T1000 (cell line): ENCODE results near the gene PTPRN2.

Experiments used
- DNase-seq: peaks from one replicate; lab custom pipeline; 2025; ENCODE audit warnings: mixed read lengths; lab: John Stamatoyannopoulos, UW

Gene PTPRN2

DNA sequence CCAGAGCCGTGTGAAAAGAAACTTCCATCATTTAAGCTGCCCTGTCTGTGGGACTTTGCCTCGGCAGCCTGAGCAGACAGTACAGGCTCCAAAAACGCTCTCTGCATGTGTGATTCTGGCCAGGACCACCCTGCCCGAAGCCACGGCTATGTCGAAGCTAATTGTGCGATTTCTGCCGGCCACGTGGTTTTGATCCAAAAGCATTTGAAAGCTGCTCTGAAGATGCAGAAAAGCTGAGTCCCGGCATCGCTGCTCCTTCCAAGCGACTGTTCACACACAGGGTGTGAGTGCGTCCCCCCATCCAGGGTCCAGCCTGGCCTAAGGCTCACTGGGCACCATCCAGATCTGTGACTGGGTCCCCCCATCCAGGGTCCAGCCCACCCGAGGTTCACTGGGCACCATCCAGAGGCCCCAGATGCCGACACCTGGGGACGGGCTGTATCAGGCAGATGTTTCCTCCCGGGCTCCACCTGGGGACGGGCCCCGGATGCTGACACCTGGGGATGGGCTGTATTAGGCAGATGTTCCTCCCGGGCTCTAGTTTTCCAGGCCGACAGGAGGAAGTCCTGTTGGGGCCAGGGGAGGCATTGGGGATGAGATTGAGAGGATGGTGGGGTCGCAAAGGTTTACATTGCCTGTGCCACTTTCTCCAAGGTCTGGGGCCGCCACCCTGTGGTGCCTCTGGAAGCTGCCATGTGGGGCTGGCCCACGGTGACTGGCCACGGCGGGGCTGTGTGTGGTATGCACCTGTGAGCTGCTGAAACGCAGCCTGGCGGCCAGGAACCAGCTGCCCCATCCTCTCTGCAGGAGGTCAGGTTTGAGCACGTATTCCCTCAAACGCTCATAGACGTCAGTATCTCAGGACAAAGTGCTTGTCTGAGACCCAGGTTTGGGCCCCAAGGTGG lies 723.5 kb downstream of the PTPRN2 start:
- DNase-seq, result no peak

DNA sequence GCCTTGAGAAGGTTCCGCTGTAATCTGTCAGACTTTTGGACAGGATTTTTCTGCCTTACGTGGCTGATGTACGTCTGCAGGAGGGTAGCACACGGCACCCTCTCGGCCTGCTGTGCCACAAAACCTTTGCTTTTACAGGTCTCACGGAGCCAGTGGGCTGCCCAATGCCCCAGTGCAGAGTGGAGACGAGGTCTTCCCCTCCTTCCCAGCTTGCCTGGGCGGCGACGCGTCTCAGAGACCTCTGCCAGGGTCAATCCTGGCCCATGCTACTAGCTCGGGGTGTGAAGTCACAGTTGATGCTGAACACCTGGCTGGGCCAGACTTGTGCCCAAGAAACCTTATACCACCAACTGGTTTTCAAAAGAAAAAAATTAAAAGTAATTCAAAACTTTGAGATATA lies 724.4 kb downstream of the PTPRN2 start:
- no peak for DNase-seq

GRCh38 chr7:157862731-157863130 lies 724.9 kb downstream of the PTPRN2 start:
- no peak for DNase-seq

- DNase-seq, result no peak
Observed at GRCh38 chr7:157861551-157861950, 726.1 kb downstream of the PTPRN2 start.

- no peak for DNase-seq
Observed at GRCh38 chr7:157861031-157861491, 726.6 kb downstream of the PTPRN2 start.

DNA sequence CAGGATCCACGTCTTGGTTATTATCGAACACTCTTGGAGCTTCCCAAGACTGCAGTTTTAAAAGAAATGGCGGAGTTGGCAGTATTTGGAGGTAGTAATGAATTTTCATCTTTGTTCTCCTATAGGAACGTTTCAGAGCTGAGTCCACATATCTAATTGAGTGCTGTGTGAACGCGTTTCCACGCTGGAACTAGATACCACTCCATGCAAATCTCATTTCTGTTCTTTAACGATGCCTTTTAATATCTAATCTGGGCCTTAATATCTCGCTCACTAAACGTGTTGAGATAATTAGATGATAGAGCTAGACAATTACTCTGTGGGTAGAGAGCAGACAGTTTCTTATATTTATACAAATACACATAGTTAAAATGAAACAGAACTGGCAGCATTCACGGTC lies 727.2 kb downstream of the PTPRN2 start:
- DNase-seq, result no peak

DNA sequence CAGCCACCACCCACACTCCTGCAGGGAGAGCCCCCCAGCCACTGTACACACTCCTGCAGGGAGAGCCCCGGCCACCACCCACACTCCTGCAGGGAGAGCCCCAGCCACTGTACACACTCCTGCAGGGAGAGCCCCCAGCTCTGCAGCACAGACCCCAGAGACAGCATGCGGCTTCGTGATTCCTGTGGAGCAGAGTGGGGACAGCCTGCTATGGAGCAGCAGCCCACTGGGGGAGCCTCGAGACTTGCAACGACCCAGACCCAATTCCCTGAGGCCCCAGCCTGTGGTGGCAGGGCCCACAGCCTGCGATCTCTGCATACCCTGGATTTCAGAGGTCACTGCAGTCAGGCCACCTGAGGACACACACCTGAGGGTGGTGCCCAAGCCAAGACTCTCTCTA lies 727.7 kb downstream of the PTPRN2 start:
- DNase-seq, result no peak

- no peak for DNase-seq
Observed at GRCh38 chr7:157857578-157858075, 730.0 kb downstream of the PTPRN2 start.

GRCh38 chr7:157856873-157857577 lies 730.6 kb downstream of the PTPRN2 start:
- DNase-seq, result no peak

DNA sequence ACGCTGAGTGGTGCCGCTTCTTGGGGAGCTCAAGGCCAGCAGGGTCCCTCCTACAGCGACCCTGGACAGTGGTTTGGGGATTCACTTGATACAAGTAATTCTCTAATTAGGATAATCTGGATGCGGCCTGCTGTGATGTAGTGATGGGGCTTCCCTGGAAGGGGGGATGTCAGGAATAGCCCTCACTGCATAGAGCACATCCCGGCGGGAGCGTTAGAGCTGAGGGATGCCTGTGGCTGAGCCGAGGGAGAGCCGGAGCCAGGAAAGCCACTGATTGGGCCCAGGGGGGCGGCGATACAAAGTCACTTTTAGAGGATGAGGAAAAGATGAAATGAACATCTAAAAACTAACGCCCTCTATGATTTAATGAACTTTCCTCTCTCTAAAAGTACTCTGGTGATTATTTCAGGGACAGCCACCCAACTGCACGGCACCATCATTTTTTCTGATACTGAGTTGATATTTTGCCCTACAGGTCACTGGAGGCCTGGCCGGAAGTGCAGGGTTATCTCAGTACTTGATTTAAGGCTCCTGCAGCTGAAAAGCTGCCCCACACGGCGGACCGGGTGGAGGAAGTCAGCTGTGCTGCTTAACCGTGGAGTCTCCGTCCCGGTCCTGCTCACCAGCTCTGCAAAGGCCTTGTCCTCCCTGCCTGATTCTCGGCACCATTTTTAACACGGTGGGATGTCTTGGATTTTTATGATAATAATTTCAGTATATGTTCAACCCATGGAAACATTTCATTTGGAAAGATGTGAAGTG lies 732.0 kb downstream of the PTPRN2 start:
- no peak for DNase-seq

DNA sequence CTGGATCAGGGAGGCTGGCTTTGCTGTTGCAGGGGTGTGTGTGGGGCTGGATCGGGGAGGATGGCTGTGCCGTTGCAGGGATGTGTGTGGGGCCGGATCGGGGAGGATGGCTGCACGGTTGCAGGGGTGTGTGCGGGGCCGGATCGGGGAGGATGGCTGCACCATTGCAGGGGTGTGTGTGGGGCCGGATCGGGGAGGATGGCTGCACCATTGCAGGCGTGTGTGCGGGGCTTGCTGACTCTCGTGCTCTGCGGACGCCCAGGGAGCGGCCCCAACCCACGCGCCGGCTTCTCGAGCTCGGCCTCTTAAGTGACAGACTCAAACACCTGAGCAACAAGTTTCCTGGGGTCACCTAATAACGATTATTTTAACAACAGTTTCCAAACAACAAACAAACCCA lies 732.6 kb downstream of the PTPRN2 start:
- no peak for DNase-seq

DNA sequence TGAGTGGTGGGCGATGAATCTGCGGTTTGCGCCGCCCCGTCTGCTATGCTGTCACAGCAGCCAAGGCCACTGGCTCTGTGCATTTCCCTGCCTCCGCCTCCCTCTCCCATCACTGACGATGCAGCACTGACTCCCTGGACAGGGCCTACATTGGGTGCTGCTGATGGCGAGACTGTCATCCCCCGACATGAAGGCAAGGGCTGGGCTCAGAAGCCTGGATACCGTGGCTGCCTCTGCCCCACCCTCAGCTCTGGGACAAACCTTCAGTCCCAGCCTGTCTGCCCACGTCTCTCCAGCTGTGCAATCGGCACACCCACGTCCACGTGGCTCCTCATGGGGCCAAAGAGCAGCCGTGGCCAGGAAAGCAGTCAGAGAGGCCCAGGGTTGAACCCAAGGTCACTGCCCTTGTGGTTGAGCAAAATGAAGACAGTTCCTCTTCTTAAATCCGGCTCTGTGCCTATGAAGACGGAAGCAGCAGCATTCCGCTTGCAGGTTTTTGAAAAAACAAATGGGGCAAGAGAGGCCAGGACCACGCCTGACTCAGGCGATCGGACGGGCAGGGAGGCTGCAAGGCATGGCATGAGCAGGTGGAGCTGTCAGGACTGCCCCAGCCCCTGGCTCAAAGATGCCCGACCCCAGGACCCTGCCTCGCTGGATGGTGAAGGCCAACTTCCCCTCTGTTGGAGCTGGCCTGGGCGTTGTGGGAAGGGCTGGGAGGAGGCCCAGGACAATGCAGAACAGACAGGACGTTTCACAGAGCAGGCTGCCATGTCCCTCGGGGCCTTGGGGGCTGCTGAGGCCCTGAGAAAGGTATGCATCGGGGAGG lies 733.3 kb downstream of the PTPRN2 start:
- no peak for DNase-seq

DNA sequence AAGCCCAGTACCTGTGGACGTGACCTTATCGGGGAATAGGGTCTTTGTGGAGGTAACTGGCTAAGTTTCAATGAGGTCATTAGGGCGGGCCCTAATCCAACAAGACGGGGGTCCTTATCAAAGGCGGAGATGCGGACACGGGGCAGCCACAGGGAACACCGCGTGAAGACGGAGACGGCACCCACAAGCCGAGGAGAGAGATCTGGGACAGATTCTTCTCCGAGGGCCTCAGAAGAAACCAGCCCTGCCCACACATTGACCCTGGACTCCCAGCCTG lies 733.9 kb downstream of the PTPRN2 start:
- DNase-seq, result no peak

- DNase-seq, result no peak
Observed at GRCh38 chr7:157853076-157853788, 734.4 kb downstream of the PTPRN2 start.

DNA sequence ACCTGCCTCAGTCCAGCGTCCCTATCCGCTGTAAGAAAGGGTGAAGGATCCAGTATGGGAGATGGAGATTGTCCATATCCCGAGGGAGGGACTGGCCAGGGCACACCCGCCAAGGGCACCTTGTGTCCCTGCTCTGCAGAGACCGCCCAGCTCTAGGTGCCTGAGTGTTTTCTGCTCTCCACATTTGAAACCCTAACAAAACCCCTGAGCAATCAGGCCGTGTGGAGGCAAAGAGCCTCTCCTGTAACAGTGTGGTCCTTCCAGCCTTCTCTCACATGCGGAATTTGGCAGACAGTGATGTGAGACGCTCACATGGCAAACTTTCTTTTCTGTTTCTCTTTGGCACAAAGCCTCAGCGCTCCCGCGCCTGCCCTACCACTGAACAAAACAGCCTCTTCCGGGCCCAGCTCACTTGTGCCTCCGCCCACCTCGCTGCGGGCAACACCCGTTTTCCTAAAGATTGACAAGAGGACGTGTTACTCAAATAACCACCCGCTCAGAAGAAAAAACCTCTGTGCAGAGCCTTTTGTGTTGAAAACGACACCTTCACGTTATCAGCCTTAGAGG lies 736.0 kb downstream of the PTPRN2 start:
- no peak for DNase-seq

GRCh38 chr7:157850481-157851444 lies 736.9 kb downstream of the PTPRN2 start:
- DNase-seq, result no peak

DNA sequence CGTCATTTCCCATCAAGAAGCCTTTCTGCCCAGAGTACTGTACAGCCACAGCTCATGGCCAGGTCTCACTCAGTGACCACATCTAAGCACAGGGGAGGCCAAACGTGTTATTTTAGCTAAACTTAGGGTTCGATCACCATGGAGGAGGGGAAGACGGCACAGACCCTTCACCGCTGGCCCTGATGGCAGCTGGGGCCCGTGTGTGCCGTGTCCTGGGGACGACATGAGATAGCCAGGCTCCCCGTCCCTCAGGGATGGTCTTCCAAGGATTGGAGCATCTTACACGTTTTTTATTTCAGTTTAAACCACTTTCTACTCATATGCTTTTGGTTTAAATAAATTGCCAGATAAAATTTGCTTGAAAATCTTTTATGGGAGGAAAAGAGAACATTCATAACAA lies 737.9 kb downstream of the PTPRN2 start:
- no peak for DNase-seq

GRCh38 chr7:157849341-157849596 lies 738.4 kb downstream of the PTPRN2 start:
- no peak for DNase-seq

GRCh38 chr7:157848508-157849340 lies 738.9 kb downstream of the PTPRN2 start:
- DNase-seq, result no peak
